MM.1S (cell line): ENCODE data around the gene SLC39A2.

ENCODE experiments used
- CTCF ChIP-seq: fragments of 300-600 bp; sonication (generic); IDR thresholded peaks from 2 replicates; pipeline ENCODE4 v1.5.1; 2016; ENCODE audit warnings: antibody characterized with exemption, low read length, mixed read lengths
- EZH2 ChIP-seq: fragments of 300-600 bp; sonication (generic); optimal IDR thresholded peaks from 2 replicates; pipeline ENCODE3; 2017; ENCODE audit warnings: low read depth, mild to moderate bottlenecking, antibody characterized with exemption, low read length, mixed read lengths

DNA sequence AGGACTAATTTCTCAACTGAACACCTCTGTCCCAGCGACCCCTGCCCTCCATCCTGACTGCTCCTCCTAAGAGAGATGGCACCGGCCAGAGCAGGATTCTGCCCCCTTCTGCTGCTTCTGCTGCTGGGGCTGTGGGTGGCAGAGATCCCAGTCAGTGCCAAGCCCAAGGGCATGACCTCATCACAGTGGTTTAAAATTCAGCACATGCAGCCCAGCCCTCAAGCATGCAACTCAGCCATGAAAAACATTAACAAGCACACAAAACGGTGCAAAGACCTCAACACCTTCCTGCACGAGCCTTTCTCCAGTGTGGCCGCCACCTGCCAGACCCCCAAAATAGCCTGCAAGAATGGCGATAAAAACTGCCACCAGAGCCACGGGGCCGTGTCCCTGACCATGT, 43.8 kb downstream of the SLC39A2 start:
- TF ChIP-seq CTCF (no peak), EZH2 (no peak)
